ENCODE measurements around the gene ADGRG4.
"Not testable (repeated sequence)": the region's sequence is repeated elsewhere in the genome, so short reads cannot be mapped to it uniquely, and the experiment has no call there.

Gene ADGRG4, protein sequence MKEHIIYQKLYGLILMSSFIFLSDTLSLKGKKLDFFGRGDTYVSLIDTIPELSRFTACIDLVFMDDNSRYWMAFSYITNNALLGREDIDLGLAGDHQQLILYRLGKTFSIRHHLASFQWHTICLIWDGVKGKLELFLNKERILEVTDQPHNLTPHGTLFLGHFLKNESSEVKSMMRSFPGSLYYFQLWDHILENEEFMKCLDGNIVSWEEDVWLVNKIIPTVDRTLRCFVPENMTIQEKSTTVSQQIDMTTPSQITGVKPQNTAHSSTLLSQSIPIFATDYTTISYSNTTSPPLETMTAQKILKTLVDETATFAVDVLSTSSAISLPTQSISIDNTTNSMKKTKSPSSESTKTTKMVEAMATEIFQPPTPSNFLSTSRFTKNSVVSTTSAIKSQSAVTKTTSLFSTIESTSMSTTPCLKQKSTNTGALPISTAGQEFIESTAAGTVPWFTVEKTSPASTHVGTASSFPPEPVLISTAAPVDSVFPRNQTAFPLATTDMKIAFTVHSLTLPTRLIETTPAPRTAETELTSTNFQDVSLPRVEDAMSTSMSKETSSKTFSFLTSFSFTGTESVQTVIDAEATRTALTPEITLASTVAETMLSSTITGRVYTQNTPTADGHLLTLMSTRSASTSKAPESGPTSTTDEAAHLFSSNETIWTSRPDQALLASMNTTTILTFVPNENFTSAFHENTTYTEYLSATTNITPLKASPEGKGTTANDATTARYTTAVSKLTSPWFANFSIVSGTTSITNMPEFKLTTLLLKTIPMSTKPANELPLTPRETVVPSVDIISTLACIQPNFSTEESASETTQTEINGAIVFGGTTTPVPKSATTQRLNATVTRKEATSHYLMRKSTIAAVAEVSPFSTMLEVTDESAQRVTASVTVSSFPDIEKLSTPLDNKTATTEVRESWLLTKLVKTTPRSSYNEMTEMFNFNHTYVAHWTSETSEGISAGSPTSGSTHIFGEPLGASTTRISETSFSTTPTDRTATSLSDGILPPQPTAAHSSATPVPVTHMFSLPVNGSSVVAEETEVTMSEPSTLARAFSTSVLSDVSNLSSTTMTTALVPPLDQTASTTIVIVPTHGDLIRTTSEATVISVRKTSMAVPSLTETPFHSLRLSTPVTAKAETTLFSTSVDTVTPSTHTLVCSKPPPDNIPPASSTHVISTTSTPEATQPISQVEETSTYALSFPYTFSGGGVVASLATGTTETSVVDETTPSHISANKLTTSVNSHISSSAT (N-terminal part only)

DNA sequence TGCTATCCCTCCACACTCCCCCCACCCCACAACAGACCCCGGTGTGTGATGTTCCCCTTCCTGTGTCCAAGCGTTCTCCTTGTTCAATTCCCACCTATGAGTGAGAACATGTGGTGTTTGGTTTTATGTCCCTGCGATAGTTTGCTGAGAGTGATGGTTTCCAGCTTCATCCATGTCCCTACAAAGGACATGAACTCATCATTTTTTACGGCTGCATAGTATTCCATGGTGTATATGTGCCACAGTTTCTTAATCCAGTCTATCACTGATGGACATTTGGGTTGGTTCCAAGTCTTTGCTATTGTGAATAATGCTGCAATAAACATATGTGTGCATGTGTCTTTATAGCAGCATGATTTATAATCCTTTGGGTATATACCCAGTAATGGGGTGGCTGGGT is at the start of gene ADGRG4:
Gene ADGRG4 (plus strand): TSS at position 243 of the 400 bp plus-strand sequence. CDS start 7,815 bp downstream, outside the sequence.
- not testable (repeated sequence) for DNase-seq (ENCODE audit: low read depth)

DNA sequence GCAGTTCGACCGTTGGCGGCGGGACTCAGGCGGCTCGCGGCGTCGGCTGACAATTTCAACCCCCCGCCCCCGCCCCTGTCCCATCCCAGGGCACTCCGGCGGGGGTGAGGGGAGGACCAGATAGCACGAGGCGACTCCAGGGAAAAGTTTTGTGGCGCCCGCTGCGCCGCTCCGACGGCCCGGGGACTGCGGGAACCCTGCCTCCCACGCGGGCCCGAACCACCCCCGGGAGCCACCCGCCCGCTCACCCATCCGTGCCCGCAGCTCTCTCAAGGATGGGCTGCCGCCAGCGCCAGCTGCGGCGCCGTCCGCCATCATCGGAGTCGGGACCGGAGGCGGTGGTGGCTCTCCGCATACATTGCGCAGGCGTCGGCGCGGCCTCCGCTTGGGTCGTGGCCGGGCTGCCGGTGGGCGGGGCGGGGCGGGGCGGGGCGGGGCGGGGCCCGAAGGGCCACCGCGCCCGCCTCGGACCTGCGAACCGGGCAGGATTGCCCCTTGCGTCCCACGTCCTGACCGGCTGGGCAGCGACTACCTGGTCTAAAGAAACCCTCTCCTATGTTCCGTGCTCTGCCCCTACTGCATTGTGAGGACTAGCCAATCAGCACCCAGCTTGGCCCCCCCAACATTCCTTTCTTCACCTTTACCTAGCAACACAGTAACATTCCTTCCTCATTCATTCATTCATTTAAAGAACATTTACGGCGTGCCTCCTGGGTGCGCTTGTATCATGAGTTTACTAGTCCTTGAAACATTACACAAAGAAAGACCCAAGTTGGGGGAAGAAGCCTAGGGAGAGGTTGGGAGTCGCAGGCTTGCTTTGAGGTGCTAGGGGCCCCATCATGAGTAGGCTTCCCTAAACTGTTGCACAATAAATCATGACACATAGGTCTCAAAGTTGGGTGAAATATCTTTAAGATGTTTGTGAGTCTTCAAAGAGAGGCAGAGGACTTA is 49.4 kb upstream of the ADGRG4 start, which contains the start of gene MAP7D3:
Gene MAP7D3 (minus strand): TSS at position 360 of the 951 bp plus-strand sequence. CDS start 42 bp downstream, at position 318.
- peak within 1 kb of the TSS; percentile 64 for H3K4me3 ChIP-seq (ENCODE audit: control insufficient read depth, low read depth, low read length)
- TF ChIP-seq, protein P1, sequence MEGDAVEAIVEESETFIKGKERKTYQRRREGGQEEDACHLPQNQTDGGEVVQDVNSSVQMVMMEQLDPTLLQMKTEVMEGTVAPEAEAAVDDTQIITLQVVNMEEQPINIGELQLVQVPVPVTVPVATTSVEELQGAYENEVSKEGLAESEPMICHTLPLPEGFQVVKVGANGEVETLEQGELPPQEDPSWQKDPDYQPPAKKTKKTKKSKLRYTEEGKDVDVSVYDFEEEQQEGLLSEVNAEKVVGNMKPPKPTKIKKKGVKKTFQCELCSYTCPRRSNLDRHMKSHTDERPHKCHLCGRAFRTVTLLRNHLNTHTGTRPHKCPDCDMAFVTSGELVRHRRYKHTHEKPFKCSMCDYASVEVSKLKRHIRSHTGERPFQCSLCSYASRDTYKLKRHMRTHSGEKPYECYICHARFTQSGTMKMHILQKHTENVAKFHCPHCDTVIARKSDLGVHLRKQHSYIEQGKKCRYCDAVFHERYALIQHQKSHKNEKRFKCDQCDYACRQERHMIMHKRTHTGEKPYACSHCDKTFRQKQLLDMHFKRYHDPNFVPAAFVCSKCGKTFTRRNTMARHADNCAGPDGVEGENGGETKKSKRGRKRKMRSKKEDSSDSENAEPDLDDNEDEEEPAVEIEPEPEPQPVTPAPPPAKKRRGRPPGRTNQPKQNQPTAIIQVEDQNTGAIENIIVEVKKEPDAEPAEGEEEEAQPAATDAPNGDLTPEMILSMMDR (conservative IDR thresholded peaks at IDR 0.05; ENCODE audit: control insufficient read depth, insufficient read depth, low read depth, low read length), result no peak
- DNase-seq (ENCODE audit: low read depth), result peak; percentile 33

More for the DNA sequence above, at the start of gene ADGRG4:
- H3K4me3 ChIP-seq (ENCODE audit: control insufficient read depth, low read depth, low read length), result not testable (repeated sequence)

- TF ChIP-seq, protein P1 (conservative IDR thresholded peaks at IDR 0.05; ENCODE audit: control insufficient read depth, insufficient read depth, low read depth, low read length), result no peak
- no peak for DNase-seq (ENCODE audit: low read depth)
- H3K4me3 ChIP-seq (ENCODE audit: control insufficient read depth, low read depth, low read length), result no peak overlapping the region
Measured at GRCh38 chrX:136255541-136255940, 45.2 kb upstream of the ADGRG4 start.

DNA sequence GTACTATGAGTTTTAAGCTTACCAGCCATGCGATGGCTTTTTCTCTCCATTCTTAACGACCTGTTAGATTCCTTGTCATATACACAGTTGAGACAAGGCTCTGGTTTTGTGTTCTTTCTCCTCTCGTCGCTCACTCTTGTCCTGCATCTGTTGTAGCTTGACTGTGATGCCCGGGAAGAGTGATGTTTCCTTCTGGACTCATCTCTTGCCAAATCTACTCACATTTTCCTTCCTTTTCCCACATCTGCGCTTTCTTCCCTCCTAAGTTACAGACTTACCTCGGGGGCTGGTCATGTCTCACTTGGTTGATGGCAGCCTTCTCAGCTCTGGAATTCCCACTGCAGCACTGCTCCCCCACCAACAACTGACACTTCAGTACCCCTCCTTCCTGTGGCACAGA is 44.7 kb upstream of the ADGRG4 start:
- no peak overlapping the region for H3K4me3 ChIP-seq (ENCODE audit: control insufficient read depth, low read depth, low read length)
- TF ChIP-seq, protein P1 (conservative IDR thresholded peaks at IDR 0.05; ENCODE audit: control insufficient read depth, insufficient read depth, low read depth, low read length), result no peak
- DNase-seq (ENCODE audit: low read depth), result peak; percentile 28

DNA sequence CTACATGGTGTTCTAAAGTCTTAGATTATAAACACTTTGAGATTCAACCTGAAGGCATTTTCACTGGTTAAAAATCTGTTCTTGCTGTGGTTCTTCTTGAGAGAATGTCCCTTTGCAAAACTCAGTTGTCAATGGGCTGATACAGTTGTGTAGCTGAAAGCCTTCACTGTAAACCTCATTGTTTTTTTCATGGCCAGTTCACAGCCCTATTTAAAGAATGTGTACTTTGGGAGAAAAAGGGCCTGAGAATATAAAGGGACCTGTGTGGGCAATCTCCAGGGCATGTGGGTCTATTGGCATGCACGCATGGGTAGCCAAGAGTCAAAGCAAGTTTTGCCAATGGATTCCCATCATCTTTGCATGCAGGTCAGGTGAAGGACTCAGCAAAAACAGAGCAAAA is 41.8 kb upstream of the ADGRG4 start:
- TF ChIP-seq, protein P1 (conservative IDR thresholded peaks at IDR 0.05; ENCODE audit: control insufficient read depth, insufficient read depth, low read depth, low read length), result no peak
- H3K4me3 ChIP-seq (ENCODE audit: control insufficient read depth, low read depth, low read length), result no peak overlapping the region
- no peak for DNase-seq (ENCODE audit: low read depth)

GRCh38 chrX:136259543-136259942 is 41.2 kb upstream of the ADGRG4 start:
- TF ChIP-seq, protein P1 (conservative IDR thresholded peaks at IDR 0.05; ENCODE audit: control insufficient read depth, insufficient read depth, low read depth, low read length), result no peak
- H3K4me3 ChIP-seq (ENCODE audit: control insufficient read depth, low read depth, low read length), result no peak overlapping the region
- peak; percentile 59 for DNase-seq (ENCODE audit: low read depth)
